ENCODE measurements around the gene SLC23A2. TPM values are rescaled to one million over a fixed set of nuclear protein-coding genes. Genes with fewer than 3 reads are reported as not detected.
"Not testable (repeated sequence)": the region's sequence is repeated elsewhere in the genome, so short reads cannot be mapped to it uniquely, and the experiment has no call there.

The SLC23A2 gene
- total RNA-seq, 4 donors from 2014 or later: 3.6 to 15.1 (median 11.1) TPM

GRCh38 chr20:4985658-4986057 is 15.7 kb downstream of the SLC23A2 start:
- 87 to 92% methylated on average over 3 of the region's 3 CpGs for WGBS, 2 donors
- no peak for TF ChIP-seq CTCF (IDR thresholded peaks at IDR 0.05)
- TF ChIP-seq POLR2A (IDR thresholded peaks at IDR 0.05): no peak
- Histone ChIP-seq H3K9me3 (no peaks in the 10 kb centered on the region), H3K36me3 (no peaks in the 10 kb centered on the region), H3K27me3 (no peaks in the 10 kb centered on the region), H3K27ac (no peak overlapping the region), H3K4me1 (peaks cover 0 to 14% (median 6%) of the 10 kb centered on the region in 3 donors), H3K4me3 (no peak overlapping the region)
- DNase-seq: no peak
- intact Hi-C loops (cut with DNase I): no loop called here

- no peak for DNase-seq
- 95 to 96% methylated on average over 4 of the region's 4 CpGs for WGBS, 2 donors
- H3K4me3 ChIP-seq: no peak overlapping the region
- peaks cover 5 to 10% (median 6%) of the 10 kb centered on the region in 3 donors for H3K4me1 ChIP-seq
- H3K9me3 ChIP-seq: no peaks in the 10 kb centered on the region
- H3K36me3 ChIP-seq: no peaks in the 10 kb centered on the region
- H3K27ac ChIP-seq: no peak overlapping the region
- H3K27me3 ChIP-seq: no peaks in the 10 kb centered on the region
- intact Hi-C loops (cut with DNase I): no loop called here
- TF ChIP-seq POLR2A (IDR thresholded peaks at IDR 0.05): no peak
- TF ChIP-seq CTCF (IDR thresholded peaks at IDR 0.05): no peak
These were observed 19.0 kb downstream of the SLC23A2 start for GRCh38 chr20:4982281-4982680.

GRCh38 chr20:4979841-4980410 is 21.4 kb downstream of the SLC23A2 start:
- Histone ChIP-seq H3K27me3 (no peaks in the 10 kb centered on the region), H3K4me3 (no peak overlapping the region), H3K9me3 (no peaks in the 10 kb centered on the region), H3K27ac (no peak overlapping the region), H3K36me3 (no peaks in the 10 kb centered on the region), H3K4me1 (peaks cover 0 to 10% (median 5%) of the 10 kb centered on the region in 3 donors)
- DNase-seq: no peak
- WGBS, 2 donors: 59 to 74% methylated on average over 1 of the region's 1 CpG
- intact Hi-C loops (cut with DNase I): no loop called here
- TF ChIP-seq CTCF (IDR thresholded peaks at IDR 0.05): no peak
- no peak for TF ChIP-seq POLR2A (IDR thresholded peaks at IDR 0.05)

- TF ChIP-seq CTCF (IDR thresholded peaks at IDR 0.05) (no peak), POLR2A (IDR thresholded peaks at IDR 0.05) (no peak)
- Histone ChIP-seq H3K4me3 (no peak overlapping the region), H3K27ac (no peak overlapping the region), H3K4me1 (peaks cover 0 to 25% (median 13%) of the 10 kb centered on the region in 3 donors), H3K36me3 (no peaks in the 10 kb centered on the region), H3K27me3 (no peaks in the 10 kb centered on the region), H3K9me3 (no peaks in the 10 kb centered on the region)
- DNase-seq: no peak
- WGBS, 2 donors: 47 to 50% methylated on average over 10 of the region's 10 CpGs
- intact Hi-C loops (cut with DNase I): no loop called here
These were observed 23.0 kb downstream of the SLC23A2 start for GRCh38 chr20:4978050-4978918.

- H3K4me1 ChIP-seq: peaks cover 0 to 39% (median 13%) of the 10 kb centered on the region in 3 donors
- H3K4me3 ChIP-seq; H3K27ac ChIP-seq; intact Hi-C loops (cut with DNase I); H3K27me3 ChIP-seq; DNase-seq; H3K9me3 ChIP-seq; H3K36me3 ChIP-seq: not testable (repeated sequence)
- WGBS, 2 donors: 66 to 78% methylated on average over 8 to 9 of the region's 9 CpGs
These were observed 25.3 kb downstream of the SLC23A2 start for GRCh38 chr20:4976014-4976413.
